GM10266 (cell line): ENCODE measurements around the gene CDK5R1.

ENCODE experiments used
- DNase-seq: peaks from one replicate; pipeline ENCODE4 v3.0.0; 2012; ENCODE audit errors: extremely low spot score
- CTCF ChIP-seq: IDR thresholded peaks from 2 replicates; pipeline ENCODE4 v1.5.1; 2012; ENCODE audit warnings: mild to moderate bottlenecking, low read depth; ENCODE audit not compliant: control insufficient read depth, insufficient read depth; ENCODE audit errors: missing control alignments

Gene CDK5R1

DNA sequence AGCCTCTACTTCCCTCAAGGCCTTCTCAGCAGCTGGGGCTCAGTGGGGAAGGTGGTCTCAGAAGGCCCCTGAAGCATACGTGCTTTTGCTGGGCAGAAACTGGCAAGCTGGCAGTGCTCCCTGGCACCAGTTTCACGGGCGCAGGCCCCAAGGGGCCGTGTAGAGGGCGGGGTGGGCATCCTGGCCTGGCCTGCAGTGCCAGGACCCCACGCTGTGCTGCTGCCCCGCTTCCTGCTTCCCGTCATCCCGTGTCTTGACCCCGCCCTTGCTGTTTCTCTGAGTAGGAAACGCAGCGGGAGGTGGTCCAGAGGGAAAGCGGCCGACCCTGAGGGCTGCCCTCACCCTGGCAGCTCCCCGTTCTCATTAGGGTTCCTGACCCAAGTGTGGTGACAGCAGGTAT is 6.8 kb downstream of the CDK5R1 start:
- no peak for DNase-seq
- TF ChIP-seq CTCF: no peak

DNA sequence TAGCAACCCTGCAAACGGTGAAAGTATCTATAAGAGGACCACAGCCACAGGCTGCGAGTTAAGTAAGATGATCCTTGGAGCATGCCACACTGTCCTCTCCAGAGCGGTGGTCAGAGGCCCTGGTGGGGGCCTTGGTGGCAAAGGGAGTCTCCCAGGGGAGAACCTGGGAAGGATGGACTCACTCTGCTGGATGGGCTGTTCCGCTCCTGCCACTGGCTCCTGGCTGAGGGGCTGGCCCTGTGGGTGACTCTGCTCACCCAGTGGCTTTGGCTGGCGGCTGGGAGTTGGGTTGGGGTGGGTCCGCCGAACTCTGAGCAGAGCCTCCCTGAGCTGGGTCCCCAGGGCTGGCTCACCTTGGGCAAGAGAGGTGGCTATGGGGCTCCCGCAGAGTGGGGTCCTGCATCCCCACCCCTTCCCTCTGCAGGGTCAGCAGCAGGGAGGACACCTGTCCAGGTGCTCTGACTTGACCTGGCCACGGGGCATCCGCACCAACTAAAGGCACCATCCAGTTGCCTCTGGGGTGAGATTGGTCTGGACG is 7.3 kb downstream of the CDK5R1 start:
- TF ChIP-seq CTCF: no peak

GRCh38 chr17:32494621-32495358 is 8.0 kb downstream of the CDK5R1 start:
- DNase-seq: no peak
- TF ChIP-seq CTCF: no peak

More for the DNA sequence above, 7.3 kb downstream of the CDK5R1 start:
- no peak for DNase-seq

DNA sequence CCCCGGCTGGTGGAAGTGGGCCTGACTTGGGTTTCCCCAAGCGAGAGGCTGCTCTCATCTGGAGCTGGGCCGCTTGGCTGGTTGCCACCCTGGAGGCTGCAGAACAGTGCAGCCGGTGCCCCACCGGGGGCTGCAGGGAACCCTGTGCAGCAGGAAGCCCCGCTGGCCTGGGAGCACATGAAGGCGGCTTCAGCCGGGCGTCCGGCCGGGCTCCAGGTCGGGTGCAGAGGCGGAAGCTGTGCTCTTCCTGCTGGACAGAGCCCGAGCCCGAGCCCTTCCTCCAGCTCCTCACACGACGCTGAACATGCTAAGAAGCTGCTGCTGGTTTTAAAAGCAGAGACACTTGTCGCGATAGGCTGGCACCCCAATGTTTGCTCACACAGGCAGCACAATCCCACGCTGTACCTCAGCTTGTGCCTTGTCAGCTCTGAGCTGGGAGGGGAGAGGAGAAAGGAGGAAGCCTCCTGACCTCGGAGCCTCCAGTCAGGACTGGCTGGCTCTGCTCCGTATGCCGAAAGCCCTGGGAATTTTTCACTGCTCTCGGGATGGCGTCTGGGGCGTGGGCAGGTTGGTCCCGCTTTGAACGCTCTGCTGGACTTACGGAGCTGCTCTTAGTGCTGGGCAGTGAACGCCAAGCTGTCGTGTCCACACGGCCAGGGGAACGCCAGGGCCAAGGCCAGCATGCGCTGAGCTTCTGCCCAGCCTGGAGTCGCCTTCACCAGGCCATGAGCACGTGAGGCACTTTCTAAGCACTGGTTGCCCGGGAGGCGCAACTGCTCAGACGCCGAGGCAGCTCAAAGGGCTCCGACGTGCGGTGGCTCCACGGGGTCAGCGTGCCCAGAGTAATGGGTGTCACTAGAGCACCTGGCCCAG is 8.8 kb downstream of the CDK5R1 start:
- TF ChIP-seq CTCF: no peak
- no peak for DNase-seq

DNA sequence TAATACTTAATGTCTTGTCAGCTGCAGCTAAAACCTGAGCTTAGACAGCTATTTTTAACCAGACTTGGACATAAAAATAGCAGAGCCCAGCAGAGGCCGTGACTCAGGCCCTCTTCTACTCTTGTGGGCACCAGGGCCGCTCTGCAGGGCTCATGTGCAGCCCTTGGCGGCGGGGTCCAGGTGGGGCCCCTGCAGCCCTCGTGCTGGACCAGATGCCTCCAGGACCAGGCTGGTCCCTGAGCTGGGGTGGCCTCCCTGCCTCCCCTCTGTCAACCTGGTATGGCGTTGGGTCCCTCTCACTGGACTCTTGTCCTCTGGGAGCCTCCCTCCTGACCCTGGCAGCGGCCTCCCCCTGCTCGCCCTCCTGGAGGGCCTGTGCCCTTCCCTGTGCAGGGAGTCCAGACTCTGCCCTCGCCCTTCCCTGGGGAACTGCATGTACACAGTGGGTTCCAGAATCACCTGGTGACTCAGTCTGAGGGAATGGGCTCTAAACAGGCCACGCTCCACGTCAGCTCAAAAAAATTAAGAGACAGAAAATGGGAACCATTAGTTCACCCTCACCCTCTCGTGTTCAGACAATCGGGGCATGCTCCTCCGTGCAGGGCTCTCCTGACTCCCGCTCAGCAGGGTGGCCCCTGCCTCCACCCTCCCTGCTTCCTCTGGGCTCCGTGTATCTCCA is 9.7 kb downstream of the CDK5R1 start:
- no peak for DNase-seq
- TF ChIP-seq CTCF: no peak

GRCh38 chr17:32497431-32498205 is 10.8 kb downstream of the CDK5R1 start:
- TF ChIP-seq CTCF: no peak
- DNase-seq: no peak
